Aorta (tissue), 5 donors: ENCODE results near the gene KLHL29. TPM values are rescaled to one million over a fixed set of nuclear protein-coding genes. Genes with fewer than 3 reads are reported as not detected.
"Not testable (repeated sequence)": the region's sequence is repeated elsewhere in the genome, so short reads cannot be mapped to it uniquely, and the experiment has no call there.

Experiments used
- ATAC-seq: fragments of 200-7000 bp; cut with Tn5 transposase; one replicate; pipeline ENCODE4 v1.9.1; 2022; ENCODE audit warnings: moderate library complexity; ENCODE audit not compliant: low FRiP score
- DNase-seq, 2 donors: peaks; one replicate each; pipeline ENCODE4 v3.0.0-alpha.2; 2020
- H3K27ac ChIP-seq, 2 donors: one replicate each; pipeline ENCODE4 v1.5.1; 2013; ENCODE audit warnings: low read length in 2 of 2, mild to moderate bottlenecking in 2 of 2, moderate library complexity in 2 of 2, control low read depth in 1 of 2, inconsistent platforms in 1 of 2, low read depth in 1 of 2
- H3K27me3 ChIP-seq, 2 donors: one replicate each; pipeline ENCODE4 v1.6.1; 2013; ENCODE audit warnings: control low read depth in 1 of 2, low read length in 1 of 2, mild to moderate bottlenecking in 1 of 2, moderate library complexity in 1 of 2; ENCODE audit not compliant: insufficient read depth in 2 of 2, control insufficient read depth in 1 of 2
- H3K36me3 ChIP-seq, 2 donors: one replicate each; pipeline ENCODE4 v1.6.1; 2013; ENCODE audit warnings: control low read depth in 1 of 2, low read length in 1 of 2, mild to moderate bottlenecking in 1 of 2; ENCODE audit not compliant: insufficient read depth in 2 of 2, control insufficient read depth in 1 of 2
- H3K4me1 ChIP-seq, 2 donors: one replicate each; pipeline ENCODE4 v1.6.1; 2013; ENCODE audit warnings: low read length in 2 of 2, control low read depth in 1 of 2, mild to moderate bottlenecking in 1 of 2, moderate library complexity in 1 of 2; ENCODE audit not compliant: insufficient read depth in 2 of 2, control insufficient read depth in 1 of 2
- H3K4me3 ChIP-seq, 2 donors: one replicate each; pipeline ENCODE4 v1.5.1; 2013; ENCODE audit warnings: low read length in 2 of 2, control low read depth in 1 of 2, mild to moderate bottlenecking in 1 of 2
- H3K9me3 ChIP-seq: one replicate; pipeline ENCODE4 v1.6.1; 2013; ENCODE audit warnings: mild to moderate bottlenecking, low read length; ENCODE audit not compliant: control insufficient read depth
- WGBS, 2 donors: extraction: QIAGEN DNeasy Blood & Tissue Kit; methylation state at CpG; one replicate each; pipeline ENCODE4 v1.1.7; 2013; 5-methylcytosine and 5-hydroxymethylcytosine counted together
- intact Hi-C, 2 donors: fragments of 100-400 bp; cut with DNase I; formaldehyde crosslinking; loops; one replicate each; pipeline versions ENCODE4 v1.14.2 to v1.15.0; 2022
- polyA plus RNA-seq, 2 donors: library from polyadenylated mRNA; stranded (reverse); fragments of 200-250 nt; gene quantifications; one replicate each; pipeline ENCODE4 v1.2.3, GENCODE V29; 2013
- total RNA-seq, 2 donors: library from RNA; stranded (reverse); fragmentation: NEBNext Ultra II Directional; extraction: Animal tissue kit (Norgen Biotek cat#: 25700); gene quantifications; one replicate each; pipeline ENCODE4 v1.2.1, GENCODE V29; 2021
- donor health status: healthy with polysubstance abuse.
- donor health status: Bipolar disorder and iron deficiency.
- donor health status: DM: no; HTN: no; CAD: no.
- donor health status: DM: no; HTN: no; CAD: no.
- donor health status: DM: yes; HTN: yes; CAD: no.

The KLHL29 gene
- total and polyA plus RNA-seq, 4 donors = 0.75 to 13.4 (median 8.1) TPM

- intact Hi-C loops = loop anchor here in 1 of 2 donors (2.0 to 10.0 kb wide), 2 partner anchors 19 to 109 kb away; no protein-coding TSS in a partner anchor
- WGBS, 2 donors = 1 to 2% methylated on average over 55 to 63 of the region's 63 CpGs
- no peaks in the 10 kb centered on the region for H3K27me3 ChIP-seq
- no peaks in the 10 kb centered on the region for H3K36me3 ChIP-seq
- H3K27ac ChIP-seq = peak overlapping the region in 1 of 2 donors; percentile 23
- peak; percentile 33 for ATAC-seq
- peak overlapping the region; percentile 45 to 92 for H3K4me3 ChIP-seq
- no peaks in the 10 kb centered on the region for H3K9me3 ChIP-seq
- H3K4me1 ChIP-seq = no peaks in the 10 kb centered on the region
- peak in 1 of 2 donors; percentile 55 for DNase-seq
Observed at GRCh38 chr2:23385748-23386338, 864 bp downstream of the KLHL29 start.

GRCh38 chr2:23386339-23387220, 1.6 kb downstream of the KLHL29 start:
- intact Hi-C loops = loop anchor here in 1 of 2 donors (2.0 to 10.0 kb wide), 2 partner anchors 18 to 108 kb away; no protein-coding TSS in a partner anchor
- WGBS, 2 donors = 1% methylated on average over 64 to 91 of the region's 91 CpGs
- DNase-seq = peak; percentile 52 to 86
- Histone ChIP-seq H3K27ac (no peak overlapping the region), H3K9me3 (no peaks in the 10 kb centered on the region), H3K27me3 (no peaks in the 10 kb centered on the region), H3K4me1 (no peaks in the 10 kb centered on the region), H3K4me3 (peak overlapping the region; percentile 45 to 92), H3K36me3 (no peaks in the 10 kb centered on the region)
- peak; percentile 31 for ATAC-seq

DNA sequence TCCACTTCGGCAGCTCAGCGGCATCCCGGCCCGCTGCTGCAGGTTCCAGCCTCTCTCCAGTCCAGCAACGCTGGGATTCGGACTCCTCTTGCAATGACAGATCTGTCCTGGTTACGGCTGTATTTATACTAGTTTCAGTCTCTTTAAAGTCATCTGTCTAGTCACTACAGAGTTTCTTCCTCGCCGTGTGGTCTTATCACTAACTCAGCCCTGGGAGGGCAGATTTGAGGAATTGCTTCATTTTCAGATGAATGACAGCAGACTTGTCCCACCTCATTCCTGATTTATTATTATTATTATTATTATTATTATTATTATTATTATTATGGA, 2.2 kb downstream of the KLHL29 start:
- peak overlapping the region; percentile 45 to 92 for H3K4me3 ChIP-seq
- ATAC-seq (peak; percentile 6), DNase-seq (no peak)
- no peaks in the 10 kb centered on the region for H3K36me3 ChIP-seq
- H3K4me1 ChIP-seq = no peaks in the 10 kb centered on the region
- H3K9me3 ChIP-seq = no peaks in the 10 kb centered on the region
- 9 to 15% methylated on average over 8 to 9 of the region's 9 CpGs for WGBS, 2 donors
- H3K27me3 ChIP-seq = no peaks in the 10 kb centered on the region
- intact Hi-C loops = loop anchor here in 1 of 2 donors (2.0 to 10.0 kb wide), 2 partner anchors 18 to 108 kb away; no protein-coding TSS in a partner anchor
- H3K27ac ChIP-seq = no peak overlapping the region

DNA sequence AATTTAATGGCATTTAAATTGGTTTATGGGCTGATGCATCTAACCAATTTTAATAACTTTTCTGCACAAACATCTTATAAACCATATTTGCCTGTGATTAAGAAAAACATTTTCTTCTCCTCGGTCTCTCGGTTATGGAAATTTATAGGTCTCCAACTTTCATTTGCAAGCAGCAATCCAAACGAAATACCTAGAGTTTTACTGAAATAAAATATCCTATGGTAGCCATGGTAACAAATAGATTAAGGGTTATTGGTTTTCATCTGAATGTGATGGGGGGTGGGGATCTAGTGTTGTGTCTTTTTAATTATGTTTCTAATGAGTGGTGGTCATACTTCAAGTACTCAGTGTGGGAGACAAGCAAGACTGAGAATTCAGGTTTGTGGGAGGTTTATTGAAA, 2.9 kb downstream of the KLHL29 start:
- 80 to 81% methylated on average over 3 of the region's 3 CpGs for WGBS, 2 donors
- no peak overlapping the region for H3K4me3 ChIP-seq
- H3K27me3 ChIP-seq = no peaks in the 10 kb centered on the region
- intact Hi-C loops = loop anchor here in 1 of 2 donors (2.0 to 10.0 kb wide), 2 partner anchors 17 to 107 kb away; no protein-coding TSS in a partner anchor
- DNase-seq = no peak
- no peaks in the 10 kb centered on the region for H3K9me3 ChIP-seq
- no peaks in the 10 kb centered on the region for H3K4me1 ChIP-seq
- no peaks in the 10 kb centered on the region for H3K36me3 ChIP-seq
- ATAC-seq = no peak
- H3K27ac ChIP-seq = no peak overlapping the region

GRCh38 chr2:23388294-23388693, 3.3 kb downstream of the KLHL29 start:
- H3K9me3 ChIP-seq = no peaks in the 10 kb centered on the region
- no peak overlapping the region for H3K27ac ChIP-seq
- WGBS, 2 donors = 93% methylated on average over 3 of the region's 3 CpGs
- DNase-seq (no peak), ATAC-seq (no peak)
- intact Hi-C loops = loop anchor here in 1 of 2 donors (10.0 kb wide), 1 partner anchor 107 kb away; no protein-coding TSS in a partner anchor
- H3K4me1 ChIP-seq = no peaks in the 10 kb centered on the region
- H3K4me3 ChIP-seq = no peak overlapping the region
- H3K36me3 ChIP-seq = no peaks in the 10 kb centered on the region
- no peaks in the 10 kb centered on the region for H3K27me3 ChIP-seq

DNA sequence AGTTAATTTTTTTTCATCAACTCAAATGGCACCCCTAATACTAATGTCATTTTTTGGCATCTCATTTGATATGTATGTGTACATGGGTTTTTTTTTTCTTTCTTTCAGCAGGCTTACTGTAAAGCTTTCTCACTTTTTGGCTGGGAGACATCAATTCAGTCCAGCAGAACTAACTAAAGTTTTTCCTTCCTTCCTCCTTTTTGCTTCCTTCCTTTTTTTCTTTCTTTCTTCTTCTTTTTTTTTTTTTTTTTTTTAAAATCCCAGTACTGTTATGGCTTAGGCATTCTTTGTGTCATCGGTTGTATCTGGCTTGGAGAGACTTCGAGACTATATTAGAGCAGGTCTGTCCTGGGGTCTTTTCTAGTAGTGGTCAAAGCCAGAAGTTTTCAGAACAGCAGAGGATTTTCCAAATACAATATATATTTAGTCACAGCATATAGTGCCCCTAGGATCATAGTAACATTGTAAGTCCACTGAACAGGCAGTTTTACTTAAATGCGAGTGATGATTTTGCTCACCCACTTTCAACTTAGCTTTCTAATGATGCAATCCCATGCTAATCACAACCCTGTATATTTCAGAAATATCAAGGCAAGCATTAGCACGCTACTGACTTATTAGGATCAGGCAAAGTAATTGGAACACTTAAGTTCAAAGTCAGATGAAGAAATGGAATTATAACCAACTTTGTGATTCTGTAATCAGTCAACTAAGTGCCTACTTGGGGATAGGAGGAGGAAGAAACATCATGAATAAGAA, 4.0 kb downstream of the KLHL29 start:
- WGBS, 2 donors = 98% methylated on average over 4 of the region's 4 CpGs
- ATAC-seq = no peak
- Histone ChIP-seq H3K9me3 (no peaks in the 10 kb centered on the region), H3K4me3 (no peak overlapping the region), H3K36me3 (no peaks in the 10 kb centered on the region), H3K4me1 (no peaks in the 10 kb centered on the region), H3K27ac (no peak overlapping the region), H3K27me3 (no peaks in the 10 kb centered on the region)
- DNase-seq = no peak
- intact Hi-C loops = loop anchor here in 1 of 2 donors (10.0 kb wide), 1 partner anchor 106 kb away; no protein-coding TSS in a partner anchor

- H3K4me3 ChIP-seq = no peak overlapping the region
- intact Hi-C loops = no loop called here
- H3K9me3 ChIP-seq = no peaks in the 10 kb centered on the region
- no peak overlapping the region for H3K27ac ChIP-seq
- H3K36me3 ChIP-seq = no peaks in the 10 kb centered on the region
- DNase-seq = no peak
- no peak for ATAC-seq
- no peaks in the 10 kb centered on the region for H3K4me1 ChIP-seq
- H3K27me3 ChIP-seq = no peaks in the 10 kb centered on the region
- WGBS, 2 donors = 94 to 96% methylated on average over 11 of the region's 11 CpGs
Observed at GRCh38 chr2:23390152-23390551, 5.2 kb downstream of the KLHL29 start.

- H3K36me3 ChIP-seq, H3K4me1 ChIP-seq, H3K27ac ChIP-seq, DNase-seq, H3K27me3 ChIP-seq, H3K9me3 ChIP-seq, H3K4me3 ChIP-seq, intact Hi-C loops, ATAC-seq: not testable (repeated sequence)
- WGBS, 2 donors = 80 to 85% methylated on average over 10 of the region's 10 CpGs
Observed at GRCh38 chr2:23391237-23391736, 6.3 kb downstream of the KLHL29 start.
